ENCODE results near the gene CMYA5. TPM values are rescaled to one million over a fixed set of nuclear protein-coding genes. Genes with fewer than 3 reads are reported as not detected.

Gene CMYA5
- total and polyA plus RNA-seq, 4 donors: 0.29 to 12.3 (median 0.72) TPM

DNA sequence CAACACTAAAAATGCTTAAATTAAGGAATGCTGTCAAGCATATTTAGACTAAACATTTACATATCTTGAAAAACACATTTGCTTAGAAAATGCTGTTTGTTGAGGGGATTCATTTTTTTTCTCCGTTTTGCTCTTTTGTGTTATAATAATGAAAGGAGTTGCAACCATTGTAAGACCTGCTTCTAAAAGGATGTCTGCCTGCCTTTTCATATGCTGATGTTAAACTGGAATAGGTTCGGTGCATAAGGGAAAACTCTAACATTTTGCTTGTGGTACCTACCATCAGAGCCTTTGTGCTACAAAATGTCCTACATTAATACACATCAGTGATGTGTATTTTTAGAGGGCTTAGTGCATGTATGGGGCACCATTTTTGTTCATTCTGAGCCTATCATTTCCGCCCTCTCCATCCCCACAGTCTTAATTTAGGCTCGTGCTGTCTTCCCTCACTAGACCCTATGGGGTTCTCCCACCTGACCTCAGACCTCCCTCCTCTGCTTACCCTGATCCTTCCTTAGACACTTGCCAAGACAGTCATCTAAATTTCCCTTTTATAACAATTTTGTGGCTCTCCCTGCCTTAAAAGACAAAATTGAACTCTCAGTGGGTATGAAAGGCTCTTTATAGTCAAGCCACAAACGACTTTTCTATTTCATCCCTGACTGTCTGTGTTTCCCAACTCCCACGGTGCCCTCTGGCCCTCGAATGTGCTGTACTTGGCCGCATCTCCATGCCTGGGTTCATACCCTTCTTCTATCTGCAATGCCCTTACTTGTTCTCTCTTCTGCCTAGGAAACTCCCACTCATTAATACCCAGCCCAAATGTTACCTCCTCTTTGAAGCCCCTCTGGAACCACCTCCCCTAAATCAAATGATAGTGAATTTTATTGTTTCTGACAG is 61.2 kb downstream of the CMYA5 start:
- H3K27ac ChIP-seq (ENCODE audit: low read depth in 1 of 2, low read length in 1 of 2): peak overlapping the region in 1 of 2 donors; percentile 70
- no peak overlapping the region for H3K4me3 ChIP-seq
- WGBS, 2 donors: 79 to 89% methylated on average over 8 of the region's 8 CpGs
- TF ChIP-seq, protein P1, sequence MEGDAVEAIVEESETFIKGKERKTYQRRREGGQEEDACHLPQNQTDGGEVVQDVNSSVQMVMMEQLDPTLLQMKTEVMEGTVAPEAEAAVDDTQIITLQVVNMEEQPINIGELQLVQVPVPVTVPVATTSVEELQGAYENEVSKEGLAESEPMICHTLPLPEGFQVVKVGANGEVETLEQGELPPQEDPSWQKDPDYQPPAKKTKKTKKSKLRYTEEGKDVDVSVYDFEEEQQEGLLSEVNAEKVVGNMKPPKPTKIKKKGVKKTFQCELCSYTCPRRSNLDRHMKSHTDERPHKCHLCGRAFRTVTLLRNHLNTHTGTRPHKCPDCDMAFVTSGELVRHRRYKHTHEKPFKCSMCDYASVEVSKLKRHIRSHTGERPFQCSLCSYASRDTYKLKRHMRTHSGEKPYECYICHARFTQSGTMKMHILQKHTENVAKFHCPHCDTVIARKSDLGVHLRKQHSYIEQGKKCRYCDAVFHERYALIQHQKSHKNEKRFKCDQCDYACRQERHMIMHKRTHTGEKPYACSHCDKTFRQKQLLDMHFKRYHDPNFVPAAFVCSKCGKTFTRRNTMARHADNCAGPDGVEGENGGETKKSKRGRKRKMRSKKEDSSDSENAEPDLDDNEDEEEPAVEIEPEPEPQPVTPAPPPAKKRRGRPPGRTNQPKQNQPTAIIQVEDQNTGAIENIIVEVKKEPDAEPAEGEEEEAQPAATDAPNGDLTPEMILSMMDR (IDR thresholded peaks at IDR 0.05; ENCODE audit: control extremely low read depth, extremely low read depth): no peak
- no peak overlapping the region for H3K9ac ChIP-seq (ENCODE audit: insufficient read depth in 1 of 2, low read length in 2 of 2)
- no peaks in the 10 kb centered on the region for H3K9me3 ChIP-seq (ENCODE audit: control insufficient read depth in 4 of 4, insufficient read depth in 3 of 4, low read length in 3 of 4)
- H3K27me3 ChIP-seq (ENCODE audit: control insufficient read depth in 3 of 3, insufficient read depth in 3 of 3, low read length in 2 of 3): no peaks in the 10 kb centered on the region
- H3K4me1 ChIP-seq (ENCODE audit: control insufficient read depth in 5 of 5, insufficient read depth in 5 of 5, low read length in 5 of 5): no peaks in the 10 kb centered on the region
- no peak for DNase-seq
- ATAC-seq (ENCODE audit: insufficient read depth, low FRiP score): no peak
- H3K36me3 ChIP-seq (ENCODE audit: control insufficient read depth in 4 of 4, insufficient read depth in 4 of 4, low read length in 4 of 4): peaks cover 0 to 17% (median 0%) of the 10 kb centered on the region in 4 donors

DNA sequence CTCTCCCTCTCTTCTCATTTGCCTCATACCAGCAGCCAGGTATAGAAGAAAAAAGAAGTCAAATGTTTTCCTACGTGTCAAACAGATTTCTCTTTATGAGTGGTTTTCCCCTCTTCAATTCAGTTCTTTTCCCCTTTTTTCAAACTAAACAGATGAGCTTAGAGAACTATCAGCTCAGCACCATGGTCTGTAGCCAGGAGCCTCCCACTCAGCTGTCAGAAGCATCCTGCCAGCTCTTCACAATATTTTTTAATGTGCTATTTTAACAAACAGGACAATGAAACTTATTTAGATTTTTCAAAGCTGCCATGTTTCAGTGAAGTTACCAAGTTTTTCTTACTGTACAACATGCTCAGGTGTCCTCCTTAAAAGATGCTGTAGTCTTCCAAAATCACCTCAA is 63.5 kb downstream of the CMYA5 start:
- Histone ChIP-seq H3K36me3 (ENCODE audit: control insufficient read depth in 4 of 4, insufficient read depth in 4 of 4, low read length in 4 of 4) (peaks cover 0 to 17% (median 0%) of the 10 kb centered on the region in 4 donors), H3K4me3 (no peak overlapping the region), H3K9ac (ENCODE audit: insufficient read depth in 1 of 2, low read length in 2 of 2) (no peak overlapping the region), H3K27ac (ENCODE audit: low read depth in 1 of 2, low read length in 1 of 2) (peak overlapping the region in 1 of 2 donors; percentile 45), H3K9me3 (ENCODE audit: control insufficient read depth in 4 of 4, insufficient read depth in 3 of 4, low read length in 3 of 4) (no peaks in the 10 kb centered on the region), H3K4me1 (ENCODE audit: control insufficient read depth in 5 of 5, insufficient read depth in 5 of 5, low read length in 5 of 5) (no peaks in the 10 kb centered on the region), H3K27me3 (ENCODE audit: control insufficient read depth in 3 of 3, insufficient read depth in 3 of 3, low read length in 2 of 3) (no peaks in the 10 kb centered on the region)
- no peak for ATAC-seq (ENCODE audit: insufficient read depth, low FRiP score)
- TF ChIP-seq, protein P1 (IDR thresholded peaks at IDR 0.05; ENCODE audit: control extremely low read depth, extremely low read depth): no peak
- WGBS, 2 donors: 76 to 79% methylated on average over 1 of the region's 1 CpG
- peak in 1 of 3 donors; percentile 9 for DNase-seq

- peaks cover 0 to 17% (median under 1%) of the 10 kb centered on the region in 4 donors for H3K36me3 ChIP-seq (ENCODE audit: control insufficient read depth in 4 of 4, insufficient read depth in 4 of 4, low read length in 4 of 4)
- no peak overlapping the region for H3K4me3 ChIP-seq
- H3K9me3 ChIP-seq (ENCODE audit: control insufficient read depth in 4 of 4, insufficient read depth in 3 of 4, low read length in 3 of 4): no peaks in the 10 kb centered on the region
- H3K27me3 ChIP-seq (ENCODE audit: control insufficient read depth in 3 of 3, insufficient read depth in 3 of 3, low read length in 2 of 3): no peaks in the 10 kb centered on the region
- TF ChIP-seq, protein P1 (IDR thresholded peaks at IDR 0.05; ENCODE audit: control extremely low read depth, extremely low read depth): no peak
- no peak overlapping the region for H3K9ac ChIP-seq (ENCODE audit: insufficient read depth in 1 of 2, low read length in 2 of 2)
- DNase-seq (no peak), ATAC-seq (ENCODE audit: insufficient read depth, low FRiP score) (no peak)
- no peaks in the 10 kb centered on the region for H3K4me1 ChIP-seq (ENCODE audit: control insufficient read depth in 5 of 5, insufficient read depth in 5 of 5, low read length in 5 of 5)
- 87 to 90% methylated on average over 8 of the region's 8 CpGs for WGBS, 2 donors
- H3K27ac ChIP-seq (ENCODE audit: low read depth in 1 of 2, low read length in 1 of 2): no peak overlapping the region
Observed at GRCh38 chr5:79753877-79754645, 64.4 kb downstream of the CMYA5 start.

Data from lung (tissue), 12 donors.